NT2/D1 (cell line): ENCODE results near the gene MYO7B.

ENCODE experiments used
- SUZ12 ChIP-seq: IDR thresholded peaks from 2 replicates; pipeline ENCODE4 v1.6.1; 2011; ENCODE audit not compliant: insufficient read length, insufficient read depth; ENCODE audit errors: extremely low read depth
- ZNF274 ChIP-seq: IDR thresholded peaks from 2 replicates; pipeline ENCODE4 v1.6.1; 2011; ENCODE audit warnings: mild to moderate bottlenecking, low read depth, low read length

- TF ChIP-seq ZNF274 (no peak), SUZ12 (no peak)
These were observed 103.1 kb downstream of the MYO7B start for GRCh38 chr2:127638361-127639110.
